ENCODE results near the gene CCNY.
A peak's percentile ranks its signal among the peaks of the same experiment; 100 is the strongest.

CCNY gene

DNA sequence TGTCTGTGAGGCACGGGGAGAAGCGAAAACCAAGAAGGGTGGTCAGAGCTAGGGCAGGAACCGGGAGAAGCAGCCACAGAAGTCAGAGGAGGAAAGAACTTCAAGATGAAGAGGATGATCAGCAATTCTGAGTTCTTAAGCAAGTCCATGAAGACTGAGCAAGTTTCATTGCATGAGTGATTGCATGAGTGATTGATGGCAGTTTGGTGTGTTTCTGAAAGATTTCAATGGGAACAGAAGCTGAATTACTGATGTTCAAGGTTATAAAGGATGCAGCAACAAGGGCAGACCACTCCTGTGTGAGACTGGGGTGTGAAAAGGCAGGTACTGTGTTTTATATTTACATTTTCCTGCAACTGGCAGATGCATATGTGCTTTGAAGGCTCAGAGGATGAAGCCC is 35.4 kb downstream of the CCNY start:
- no peak for TF ChIP-seq FOXM1 (IDR thresholded peaks at IDR 0.05; ENCODE audit: borderline replicate concordance, low read depth)
- no peak for TF ChIP-seq TAF1 (IDR thresholded peaks at IDR 0.05; ENCODE audit: low read depth)
- no peak for TF ChIP-seq TCF12 (IDR thresholded peaks at IDR 0.05; ENCODE audit: low read depth)
- TF ChIP-seq CEBPB (IDR thresholded peaks at IDR 0.05), result no peak
- TF ChIP-seq EGR1 (IDR thresholded peaks at IDR 0.05), result no peak
- no peak for TF ChIP-seq TEAD4 (IDR thresholded peaks at IDR 0.05)
- TF ChIP-seq CREB1 (IDR thresholded peaks at IDR 0.05; ENCODE audit: low read depth), result no peak

DNA sequence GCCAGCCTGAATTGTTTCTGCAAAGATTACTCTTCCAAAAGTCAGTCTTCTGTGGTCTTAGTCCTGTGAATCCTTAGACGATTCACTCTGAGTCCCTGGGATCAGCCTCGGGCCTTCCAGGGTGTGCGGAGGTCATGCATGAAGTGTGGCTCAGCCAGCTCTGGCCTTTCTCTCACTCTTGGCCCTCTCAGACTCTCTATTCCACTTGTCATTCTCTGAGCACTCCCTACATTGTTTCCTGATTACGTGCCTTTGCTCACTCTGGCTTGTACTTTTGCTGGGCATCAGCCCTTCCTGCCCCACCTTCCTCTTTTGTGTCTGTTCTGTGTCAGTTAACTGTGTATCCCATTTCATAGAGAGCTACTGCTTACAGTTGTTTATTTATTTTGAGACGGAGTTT is 36.0 kb downstream of the CCNY start:
- TF ChIP-seq CEBPB (IDR thresholded peaks at IDR 0.05) (no peak), NFIC (IDR thresholded peaks at IDR 0.05) (0 out of 2 replicates have a peak, but pooled peaks have one; percentile 32), MAX (IDR thresholded peaks at IDR 0.05) (0 out of 2 replicates have a peak, but pooled peaks have one; percentile 12), EP300 (IDR thresholded peaks at IDR 0.05; ENCODE audit: borderline replicate concordance) (peak; percentile 47; the same call in 1 of the 2 replicates), FOXM1 (IDR thresholded peaks at IDR 0.05; ENCODE audit: borderline replicate concordance, low read depth) (no peak), ZBTB7A (IDR thresholded peaks at IDR 0.05; ENCODE audit: low read depth) (no peak)

- TF ChIP-seq, protein P1, sequence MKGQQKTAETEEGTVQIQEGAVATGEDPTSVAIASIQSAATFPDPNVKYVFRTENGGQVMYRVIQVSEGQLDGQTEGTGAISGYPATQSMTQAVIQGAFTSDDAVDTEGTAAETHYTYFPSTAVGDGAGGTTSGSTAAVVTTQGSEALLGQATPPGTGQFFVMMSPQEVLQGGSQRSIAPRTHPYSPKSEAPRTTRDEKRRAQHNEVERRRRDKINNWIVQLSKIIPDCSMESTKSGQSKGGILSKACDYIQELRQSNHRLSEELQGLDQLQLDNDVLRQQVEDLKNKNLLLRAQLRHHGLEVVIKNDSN (IDR thresholded peaks at IDR 0.05), result no peak
- TF ChIP-seq NFIC (IDR thresholded peaks at IDR 0.05) (no peak), EGR1 (IDR thresholded peaks at IDR 0.05) (no peak)
These were observed 38.9 kb downstream of the CCNY start for GRCh38 chr10:35375091-35375765.

DNA sequence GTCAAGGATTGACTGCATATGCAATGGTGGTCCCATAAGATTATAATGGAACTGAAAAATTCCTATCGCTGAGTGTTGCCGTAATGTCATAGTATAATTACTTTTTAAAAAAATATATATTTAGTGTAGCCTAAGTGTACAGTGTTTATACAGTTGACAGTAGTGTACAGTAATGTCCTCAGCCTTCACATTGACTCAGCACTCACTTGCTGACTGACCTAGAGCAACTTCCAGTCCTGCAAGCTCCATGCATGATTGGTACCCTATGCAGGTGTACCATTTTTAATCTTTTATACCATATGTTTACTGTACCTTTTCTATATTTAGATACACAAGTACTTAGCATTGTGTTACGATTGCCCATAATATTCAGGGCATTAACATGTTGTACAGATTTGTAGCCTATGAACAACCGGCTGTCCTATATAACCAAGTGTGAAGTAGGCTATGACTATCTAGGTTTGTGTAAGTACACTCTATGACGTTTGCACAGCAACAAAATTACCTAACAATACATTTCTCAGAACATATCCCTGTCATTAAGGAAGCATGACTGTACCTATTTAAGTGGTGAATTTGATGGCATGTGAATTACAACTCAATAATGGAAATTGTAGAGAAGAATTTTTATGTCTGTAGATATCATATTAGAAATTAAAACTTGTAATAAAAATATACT is 40.9 kb downstream of the CCNY start:
- TF ChIP-seq, protein P1 (IDR thresholded peaks at IDR 0.05), result no peak
- TF ChIP-seq TEAD4 (IDR thresholded peaks at IDR 0.05) (no peak), ZBTB7A (IDR thresholded peaks at IDR 0.05; ENCODE audit: low read depth) (no peak), CEBPB (IDR thresholded peaks at IDR 0.05) (no peak), REST (IDR thresholded peaks at IDR 0.05; ENCODE audit: low read depth) (no peak), RAD21 (IDR thresholded peaks at IDR 0.05; ENCODE audit: low read depth) (no peak), TAF1 (IDR thresholded peaks at IDR 0.05; ENCODE audit: low read depth) (no peak), NFIC (IDR thresholded peaks at IDR 0.05) (no peak), TCF12 (IDR thresholded peaks at IDR 0.05; ENCODE audit: low read depth) (no peak), YY1 (IDR thresholded peaks at IDR 0.05; ENCODE audit: low read depth) (no peak), CREB1 (IDR thresholded peaks at IDR 0.05; ENCODE audit: low read depth) (no peak), FOXM1 (IDR thresholded peaks at IDR 0.05; ENCODE audit: borderline replicate concordance, low read depth) (no peak), EP300 (IDR thresholded peaks at IDR 0.05; ENCODE audit: borderline replicate concordance) (no peak)

- TF ChIP-seq NFIC (IDR thresholded peaks at IDR 0.05), result no peak
- TF ChIP-seq CREB1 (IDR thresholded peaks at IDR 0.05; ENCODE audit: low read depth), result no peak
- no peak for TF ChIP-seq CEBPB (IDR thresholded peaks at IDR 0.05)
- no peak for TF ChIP-seq ZBTB7A (IDR thresholded peaks at IDR 0.05; ENCODE audit: low read depth)
- TF ChIP-seq RAD21 (IDR thresholded peaks at IDR 0.05; ENCODE audit: low read depth), result no peak
- TF ChIP-seq, protein P1 (IDR thresholded peaks at IDR 0.05), result no peak
- TF ChIP-seq YY1 (IDR thresholded peaks at IDR 0.05; ENCODE audit: low read depth), result no peak
- no peak for TF ChIP-seq MAX (IDR thresholded peaks at IDR 0.05)
- TF ChIP-seq EGR1 (IDR thresholded peaks at IDR 0.05), result no peak
- TF ChIP-seq TAF1 (IDR thresholded peaks at IDR 0.05; ENCODE audit: low read depth), result no peak
- TF ChIP-seq EP300 (IDR thresholded peaks at IDR 0.05; ENCODE audit: borderline replicate concordance), result no peak
- no peak for TF ChIP-seq TCF12 (IDR thresholded peaks at IDR 0.05; ENCODE audit: low read depth)
- TF ChIP-seq REST (IDR thresholded peaks at IDR 0.05; ENCODE audit: low read depth), result no peak
- TF ChIP-seq FOXM1 (IDR thresholded peaks at IDR 0.05; ENCODE audit: borderline replicate concordance, low read depth), result no peak
These were observed 42.4 kb downstream of the CCNY start for GRCh38 chr10:35378541-35379210.

Measured in Ishikawa (cell line).